Cerebellar cortex (tissue), 1 donor: ENCODE data around the gene MVP.
A peak's percentile ranks its signal among the peaks of the same experiment; 100 is the strongest.
"Not testable (repeated sequence)": the region's sequence is repeated elsewhere in the genome, so short reads cannot be mapped to it uniquely, and the experiment has no call there.

ENCODE experiments used
- DNase-seq: peaks from one replicate; pipeline ENCODE4 v3.0.0-alpha.2; 2015; ENCODE audit warnings: low spot score

MVP gene

DNA sequence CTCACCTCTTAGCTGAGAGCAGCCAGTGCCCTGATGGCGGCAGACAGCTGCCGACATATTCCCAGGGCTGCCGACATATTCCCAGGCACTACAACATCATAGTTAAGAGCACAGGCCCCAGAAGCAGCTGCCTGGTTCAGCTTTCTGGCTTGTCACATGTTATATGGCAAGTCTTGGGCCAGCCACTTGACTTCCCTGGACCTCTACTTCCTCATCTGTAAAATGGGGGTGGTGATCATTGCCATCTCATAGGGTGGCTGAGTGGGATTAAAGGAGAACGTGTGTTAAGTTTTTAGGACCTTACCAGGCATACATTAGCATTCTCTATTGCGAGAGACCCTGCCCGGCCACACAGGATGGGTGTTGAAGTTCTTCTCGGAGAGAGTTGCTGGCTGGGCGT, 23.7 kb downstream of the MVP start:
- no peak for DNase-seq

DNA sequence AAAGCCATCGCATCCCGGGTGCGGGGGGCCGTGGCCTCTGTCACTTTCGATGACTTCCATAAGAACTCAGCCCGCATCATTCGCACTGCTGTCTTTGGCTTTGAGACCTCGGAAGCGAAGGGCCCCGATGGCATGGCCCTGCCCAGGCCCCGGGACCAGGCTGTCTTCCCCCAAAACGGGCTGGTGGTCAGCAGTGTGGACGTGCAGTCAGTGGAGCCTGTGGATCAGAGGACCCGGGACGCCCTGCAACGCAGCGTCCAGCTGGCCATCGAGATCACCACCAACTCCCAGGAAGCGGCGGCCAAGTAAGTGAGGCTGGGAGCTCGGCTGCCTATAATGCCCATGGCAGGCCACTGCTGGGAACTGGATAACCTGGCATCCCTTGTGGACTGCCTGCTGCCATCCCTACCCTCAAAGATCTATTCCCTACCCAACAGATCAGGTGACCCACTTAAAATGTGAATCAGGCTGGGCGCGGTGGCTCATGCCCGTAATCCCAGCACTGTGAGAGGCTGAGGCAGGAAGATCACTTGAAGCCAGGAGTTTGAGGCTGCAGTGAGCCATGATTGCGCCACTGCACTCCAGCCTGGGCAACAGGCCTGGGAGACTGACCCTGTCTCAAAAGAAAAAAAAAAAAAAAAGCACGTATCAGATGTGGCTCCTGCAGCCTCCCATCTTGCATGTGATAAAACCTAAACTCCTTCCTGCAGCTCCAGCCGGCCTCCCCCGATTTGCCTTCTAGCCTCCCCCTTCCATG, 24.5 kb downstream of the MVP start:
- peak; percentile 57 for DNase-seq

DNA sequence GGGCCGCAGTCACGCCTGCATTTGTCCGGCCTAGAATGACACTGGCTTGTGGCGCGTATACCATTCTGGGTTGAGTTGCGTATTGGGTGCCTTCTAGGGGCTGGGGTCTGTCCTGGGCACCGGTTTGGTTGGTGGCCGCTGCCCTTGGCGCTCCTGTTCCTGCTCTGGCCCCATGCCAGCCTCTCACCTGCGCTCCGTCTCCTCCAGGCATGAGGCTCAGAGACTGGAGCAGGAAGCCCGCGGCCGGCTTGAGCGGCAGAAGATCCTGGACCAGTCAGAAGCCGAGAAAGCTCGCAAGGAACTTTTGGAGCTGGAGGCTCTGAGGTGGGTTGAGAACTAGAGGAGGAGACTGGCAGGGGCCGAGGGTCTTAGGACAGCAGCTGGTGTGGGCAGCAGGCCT, 25.4 kb downstream of the MVP start:
- no peak for DNase-seq

DNA sequence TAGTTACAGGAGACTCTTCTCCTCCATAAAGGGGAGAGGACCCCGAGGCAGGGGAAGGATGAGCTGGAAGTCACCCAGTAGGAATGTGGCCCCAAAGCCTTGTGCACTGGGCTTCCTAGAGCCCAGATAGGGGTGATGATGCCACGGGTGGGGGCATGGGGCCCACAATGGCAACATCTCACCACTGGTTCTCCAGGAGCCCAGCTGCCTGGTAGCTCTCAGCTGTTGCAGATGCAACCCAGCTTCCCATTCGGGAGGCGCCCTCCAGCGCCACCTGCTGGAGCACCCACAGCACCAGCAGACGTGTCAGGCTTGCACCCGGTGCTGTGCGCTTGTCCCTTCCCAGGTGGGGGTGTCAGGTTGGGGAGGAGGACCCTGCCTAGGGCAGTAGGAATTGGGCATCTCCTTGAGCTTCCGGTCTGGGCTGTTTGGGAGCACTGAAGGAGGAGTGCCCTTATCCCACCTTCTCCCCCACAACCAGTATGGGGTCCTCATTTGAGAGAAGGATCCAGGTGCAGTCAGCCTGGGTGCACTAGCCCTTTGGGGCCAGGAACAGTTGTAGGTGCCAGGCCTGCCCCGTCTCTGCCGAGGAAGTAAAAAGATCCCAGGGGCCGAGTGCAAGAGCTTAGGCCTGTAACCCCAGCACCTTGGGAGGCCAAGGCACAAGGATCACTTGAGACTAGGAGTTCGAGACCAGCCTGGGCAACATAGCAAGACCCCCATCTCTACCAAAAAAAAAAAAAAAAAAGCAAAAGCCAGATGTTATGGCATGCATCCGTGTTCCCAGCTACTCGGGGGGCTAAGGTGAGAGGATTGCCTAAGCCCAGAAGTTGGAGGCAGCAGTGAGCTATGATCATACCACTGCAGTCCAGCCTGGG, 28.4 kb downstream of the MVP start:
- DNase-seq = peak; percentile 58

DNA sequence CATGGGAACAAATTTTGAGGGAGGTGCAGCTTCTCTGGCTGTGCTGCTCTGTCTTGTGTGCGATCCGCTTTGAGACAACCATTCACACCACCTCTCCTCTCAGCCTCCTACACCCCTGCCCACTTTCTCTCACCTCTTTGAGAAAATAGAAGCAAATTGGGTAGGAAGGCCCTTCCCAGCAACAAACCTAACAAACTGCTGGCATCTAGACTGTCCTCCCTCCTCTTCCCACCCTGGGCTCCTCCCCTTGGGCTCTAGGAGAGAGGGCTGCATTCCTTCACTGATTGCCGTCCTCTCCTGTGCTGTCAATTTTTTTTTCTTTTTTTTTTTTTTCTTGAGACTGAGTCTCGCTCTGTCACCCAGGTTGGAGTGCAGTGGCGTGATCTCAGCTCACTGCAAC, 29.2 kb downstream of the MVP start:
- DNase-seq = no peak

DNA sequence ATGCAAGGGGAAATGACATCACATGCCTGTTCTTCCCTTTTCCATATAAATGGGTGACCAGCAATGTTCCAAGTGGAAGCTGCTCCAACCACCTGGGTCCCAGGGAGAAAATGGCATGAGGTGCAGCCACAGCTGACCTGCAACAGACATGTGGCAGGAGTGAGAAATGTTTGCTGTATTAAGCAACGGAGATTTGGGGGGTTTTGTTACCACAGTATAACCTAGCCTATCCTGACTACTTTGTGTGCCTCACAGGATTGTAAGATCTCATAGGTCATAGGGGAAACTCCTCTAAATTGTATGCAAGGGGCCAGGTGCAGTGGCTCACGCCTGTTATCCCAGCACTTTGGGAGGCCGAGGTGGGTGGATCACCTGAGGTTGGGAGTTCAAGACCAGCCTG, 30.7 kb downstream of the MVP start:
- DNase-seq = no peak

DNA sequence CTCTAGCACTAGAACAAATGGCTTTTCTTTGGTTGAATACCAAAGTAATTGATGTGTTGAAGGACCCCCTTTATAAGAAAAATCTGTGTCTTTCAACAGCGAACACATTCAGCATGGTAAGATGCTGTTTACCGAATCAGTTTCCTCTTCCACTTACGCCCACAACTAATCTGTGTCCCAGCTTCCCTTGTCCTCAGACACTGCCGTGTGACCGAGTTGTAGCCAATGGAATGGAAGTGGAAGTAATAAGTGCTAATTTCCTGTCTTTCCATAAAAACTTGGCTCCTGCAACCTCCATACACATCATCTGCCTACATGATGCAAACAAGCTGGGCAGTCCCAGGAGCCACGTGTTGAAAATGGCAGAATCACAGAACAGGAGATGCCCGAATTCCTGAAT, 32.4 kb downstream of the MVP start:
- DNase-seq = peak; percentile 94

DNA sequence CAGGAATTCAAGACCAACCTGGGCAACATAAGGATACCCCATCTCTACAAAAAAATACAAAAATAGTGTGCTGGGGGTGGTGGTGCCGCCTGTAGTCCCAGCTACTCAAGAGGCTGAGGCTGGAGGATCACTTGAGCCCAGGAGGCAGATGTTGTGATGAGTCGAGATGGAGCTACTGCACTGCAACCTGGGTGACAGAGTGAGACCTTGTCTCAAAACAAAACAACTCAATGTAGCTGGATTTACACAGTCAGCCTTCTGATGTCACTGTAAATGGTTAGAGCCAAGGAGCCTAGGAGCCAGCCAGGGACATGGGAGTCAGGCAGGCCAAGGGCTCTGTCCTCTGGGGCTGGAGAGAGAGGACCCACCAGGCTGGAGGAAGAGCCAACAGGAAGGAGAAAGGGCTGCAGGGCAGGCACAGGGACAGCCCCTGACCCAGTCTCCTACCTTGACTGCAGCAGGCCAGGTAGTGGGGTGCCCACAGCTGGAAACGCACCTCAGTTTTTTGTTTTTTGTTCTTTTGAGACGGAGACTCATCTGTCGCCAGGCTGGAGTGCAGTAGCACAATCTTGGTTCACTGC, 34.3 kb downstream of the MVP start:
- no peak for DNase-seq

DNA sequence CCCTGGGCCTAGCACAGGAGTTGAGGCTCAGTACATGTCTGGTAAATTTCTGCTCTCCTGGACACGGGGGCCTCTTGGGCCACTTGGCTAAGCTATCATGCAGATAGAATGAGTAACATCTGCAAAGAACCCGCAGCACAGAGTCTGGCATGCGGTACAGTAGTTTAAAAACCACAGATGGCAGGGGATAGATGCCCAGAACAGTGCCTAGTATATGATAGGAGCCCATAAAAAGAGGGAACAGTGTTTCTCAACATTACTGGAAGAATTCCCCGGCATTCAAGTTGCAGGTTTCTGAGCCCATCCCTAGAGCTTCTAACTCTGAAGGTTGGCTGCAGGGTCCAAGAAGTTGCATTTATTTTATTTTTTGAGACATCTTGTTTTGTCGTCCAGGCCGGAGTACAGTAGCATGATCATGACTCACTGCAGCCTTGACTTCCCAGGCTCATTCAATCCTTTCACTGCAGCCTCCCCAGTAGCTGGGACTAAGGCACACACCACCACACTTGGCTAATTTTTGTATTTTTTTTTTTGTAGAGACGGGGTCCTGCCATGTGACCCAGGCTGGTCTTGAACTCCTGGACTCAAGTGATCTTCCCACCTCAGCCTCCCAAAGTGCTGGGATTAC, 37.0 kb downstream of the MVP start:
- no peak for DNase-seq

DNA sequence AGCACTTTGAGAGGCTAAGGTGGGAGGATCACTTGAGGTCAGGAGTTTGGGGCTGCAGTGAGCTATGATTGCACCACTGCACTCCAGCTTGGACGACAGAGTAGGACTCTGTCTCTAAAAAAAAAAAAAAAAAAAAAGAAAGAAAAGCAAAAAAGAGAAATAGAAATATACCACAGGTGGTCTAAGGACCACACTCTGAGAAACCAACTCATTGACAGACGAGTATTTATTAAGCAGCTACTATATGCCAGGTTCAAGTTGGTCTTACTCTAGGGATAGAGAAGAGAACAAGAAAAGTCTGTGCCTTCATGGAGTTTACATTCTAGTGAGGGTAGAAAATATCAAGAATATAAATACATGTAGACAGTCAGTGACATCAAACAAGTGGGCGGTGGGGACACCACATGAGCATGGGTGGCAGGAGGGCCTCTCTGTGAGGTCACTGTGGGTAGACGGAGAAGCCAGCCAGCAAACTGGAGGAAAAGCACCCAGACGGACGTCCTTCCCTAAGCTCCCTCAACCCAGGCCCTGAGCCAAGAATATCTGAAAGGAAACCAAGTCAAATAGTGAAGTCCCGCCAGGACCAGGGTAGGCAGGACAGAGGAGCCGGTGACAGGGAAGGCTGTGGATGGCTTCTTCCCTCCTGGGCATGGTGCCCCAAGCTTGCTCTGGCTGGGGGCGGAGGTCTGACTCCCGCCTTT, 38.0 kb downstream of the MVP start:
- DNase-seq = no peak

DNA sequence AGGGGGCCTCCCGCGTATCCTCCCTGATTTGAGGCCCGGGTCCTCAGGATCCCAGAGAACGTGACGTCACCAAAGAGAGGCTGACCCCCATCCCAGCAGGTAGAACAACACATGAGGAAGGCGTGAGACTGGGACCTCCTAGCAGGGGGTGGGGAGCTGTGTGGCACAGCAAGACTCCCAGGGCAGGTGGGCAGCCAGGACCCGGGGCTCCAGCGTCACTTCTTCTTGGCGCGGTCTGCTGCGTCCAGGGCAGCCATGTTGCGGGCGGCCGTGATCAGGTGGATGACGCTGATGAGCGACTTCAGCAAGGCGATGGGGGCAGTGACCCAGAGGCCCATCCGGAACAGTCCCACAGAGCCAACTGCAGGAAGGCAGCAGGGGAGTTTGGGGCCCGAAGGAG, 38.7 kb downstream of the MVP start:
- DNase-seq = no peak

DNA sequence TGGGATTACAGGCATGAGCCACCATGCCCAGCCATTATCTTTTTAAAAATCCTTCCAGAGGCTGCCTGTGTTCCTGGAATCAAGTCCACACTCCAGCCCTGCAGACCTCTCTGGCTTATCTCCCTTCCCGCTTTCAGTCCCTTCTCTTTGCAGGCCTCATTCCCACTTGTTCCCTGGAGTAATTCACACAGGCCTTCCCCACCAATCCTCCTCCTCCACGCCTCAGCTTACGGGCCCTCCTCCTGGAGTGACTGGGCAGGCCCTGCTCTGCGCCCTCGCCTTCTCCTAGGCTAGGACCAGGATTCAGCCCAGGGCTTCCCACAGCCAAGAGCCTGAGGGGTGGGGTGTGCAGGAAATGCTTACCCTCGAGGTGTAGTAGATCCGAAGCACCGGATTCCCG, 40.0 kb downstream of the MVP start:
- no peak for DNase-seq

DNA sequence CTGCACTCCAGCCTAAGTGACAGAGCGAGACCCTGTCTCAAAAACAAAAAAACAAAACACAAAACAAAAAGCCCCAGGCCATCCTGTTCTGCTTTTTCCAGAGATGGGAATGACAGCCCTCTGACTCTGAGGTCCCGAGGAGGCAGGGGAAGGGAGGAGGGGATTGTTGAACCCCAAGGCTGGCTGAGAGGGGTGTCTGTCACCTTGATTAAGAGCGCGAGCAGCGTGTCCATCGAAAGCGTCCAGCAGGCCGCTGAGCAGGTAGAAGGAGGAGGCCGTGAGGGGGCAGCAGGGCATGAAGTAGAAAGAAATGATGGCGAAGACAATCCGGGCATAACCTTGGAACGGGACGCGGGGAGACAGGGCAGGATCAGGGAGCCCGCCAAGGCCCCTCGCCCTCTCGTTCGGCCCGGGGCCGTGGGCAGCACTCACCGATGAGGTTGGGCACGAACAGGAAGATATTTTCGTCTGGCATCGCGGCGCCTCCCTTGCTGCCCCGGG, 42.2 kb downstream of the MVP start:
- peak; percentile 68 for DNase-seq

DNA sequence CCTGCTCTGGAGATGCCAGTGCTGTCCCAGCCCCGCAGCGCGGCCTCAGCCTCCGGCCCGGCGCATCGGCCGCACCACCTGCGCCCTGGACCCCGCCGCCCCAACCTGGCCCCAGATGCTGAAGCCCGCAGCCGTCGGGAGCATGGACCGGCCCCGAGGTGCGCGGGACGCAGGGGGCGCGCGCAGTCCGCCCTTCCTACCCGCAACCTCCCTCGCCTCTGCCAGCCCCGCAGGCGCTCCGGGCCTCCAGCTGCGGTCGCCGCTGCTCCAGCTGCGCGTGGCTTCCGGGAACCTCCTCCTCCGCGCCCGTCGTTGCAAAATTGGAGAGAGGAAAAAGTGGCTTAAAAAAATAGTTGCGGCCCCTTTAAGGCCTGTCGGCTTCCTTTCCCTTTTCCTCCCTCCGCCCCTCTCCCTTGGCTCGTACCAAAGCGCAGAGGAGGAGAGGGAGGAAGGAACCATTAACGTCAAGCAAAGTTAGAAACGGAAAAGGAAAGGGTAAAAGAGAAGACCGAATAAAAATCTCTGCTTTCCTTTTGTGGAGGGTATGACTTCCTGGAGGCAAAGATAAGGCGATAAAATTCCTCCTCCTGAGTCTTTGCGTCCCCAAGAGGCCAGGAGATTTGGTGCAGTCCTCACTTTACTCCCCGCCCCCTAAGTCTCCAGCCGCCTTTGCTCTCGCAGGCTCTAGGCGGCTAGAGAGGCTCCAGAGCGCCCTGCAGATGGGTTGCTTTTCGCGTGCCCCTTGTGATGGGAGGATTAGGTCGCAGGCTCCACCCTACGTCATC, 42.8 kb downstream of the MVP start, which contains the start of gene CDIPT:
Gene CDIPT, minus strand, starts transcription at position 343 of the 785 bp plus-strand sequence. CDS start 369 bp downstream, outside the sequence.
- peak; percentile 99 for DNase-seq

DNA sequence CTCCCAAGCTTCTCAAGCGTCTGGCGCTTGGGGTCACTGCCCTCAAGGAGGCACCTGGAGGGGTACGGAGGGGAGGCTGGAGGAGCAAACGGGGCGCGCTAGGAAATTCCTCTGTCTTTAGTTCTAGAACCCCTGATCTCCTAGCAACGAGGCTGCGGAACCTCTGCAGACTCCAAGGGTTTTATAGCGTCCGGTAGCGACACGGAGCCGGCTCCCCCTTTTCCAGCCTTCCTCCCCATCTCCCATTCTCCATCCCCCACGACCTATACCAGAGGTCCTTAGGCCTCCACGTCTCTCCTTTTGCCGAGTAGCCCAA, 43.4 kb downstream of the MVP start:
- no peak for DNase-seq

DNA sequence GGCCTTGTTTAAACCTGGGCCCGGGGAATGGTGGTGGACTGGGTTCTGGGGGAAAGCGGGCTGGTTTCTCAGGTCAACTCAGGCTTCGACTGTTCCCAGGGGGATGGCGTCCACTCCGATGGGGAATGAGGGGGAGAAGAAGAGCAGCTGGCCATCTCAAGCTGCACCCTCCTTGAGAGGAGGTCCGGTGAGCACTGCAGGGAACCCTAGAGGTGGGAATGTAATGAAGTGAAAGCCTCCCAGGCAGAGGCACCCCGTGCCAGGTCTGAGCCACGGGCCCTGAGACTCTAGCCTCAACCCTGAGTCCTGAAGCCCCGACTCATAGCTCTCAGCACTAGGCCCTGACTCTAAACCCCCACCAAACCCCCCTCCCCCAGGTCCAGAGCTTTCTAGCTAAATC, 43.9 kb downstream of the MVP start:
- DNase-seq = no peak

DNA sequence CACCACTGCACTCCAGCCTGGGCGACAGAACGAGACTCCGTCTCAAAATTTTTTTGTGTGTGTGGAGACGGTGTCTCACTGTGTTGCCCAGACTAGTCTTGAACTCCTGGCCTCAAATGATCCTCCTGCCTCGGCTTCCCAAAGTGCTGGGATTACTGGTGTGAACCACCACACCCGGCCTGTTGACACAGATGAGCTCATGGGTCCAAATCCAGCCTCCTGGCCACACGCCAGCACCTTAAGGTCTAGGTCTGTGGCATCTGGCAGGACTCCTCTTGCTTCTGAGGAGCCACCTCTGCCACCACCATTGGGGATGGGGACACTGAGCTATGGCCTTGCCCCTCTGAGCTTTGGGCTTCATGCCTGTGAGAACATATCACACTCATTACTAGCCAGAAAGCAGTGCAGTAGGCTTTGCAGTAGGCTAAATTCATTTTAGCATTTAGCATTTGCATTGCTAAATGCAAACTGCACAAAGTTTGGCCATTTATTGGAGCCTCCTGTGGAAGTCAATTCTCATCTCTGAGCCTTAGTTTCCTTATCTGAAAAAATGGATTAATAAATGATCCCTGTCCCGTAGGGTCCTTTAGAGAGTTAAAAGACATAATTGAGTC, 48.2 kb downstream of the MVP start:
- DNase-seq = no peak

DNA sequence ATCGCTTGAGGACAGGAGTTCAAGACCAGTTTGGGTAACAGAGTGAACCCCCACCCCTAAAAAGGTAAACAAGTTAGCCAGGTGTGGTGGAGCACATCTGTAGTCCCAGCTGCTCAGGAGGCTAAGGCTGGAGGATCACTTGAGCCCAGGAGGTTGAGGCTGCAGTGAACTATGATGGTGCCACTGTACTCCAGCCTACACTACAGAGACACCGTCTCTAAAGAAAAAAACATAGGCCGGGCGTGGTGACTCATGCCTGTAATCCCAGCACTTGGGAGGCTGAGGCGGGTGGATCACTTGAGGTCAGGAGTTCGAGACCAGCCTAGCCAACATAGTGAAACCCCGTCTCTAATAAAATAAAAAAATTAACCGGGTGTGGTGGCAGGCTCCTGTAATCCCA, 48.8 kb downstream of the MVP start:
- DNase-seq = not testable (repeated sequence)

DNA sequence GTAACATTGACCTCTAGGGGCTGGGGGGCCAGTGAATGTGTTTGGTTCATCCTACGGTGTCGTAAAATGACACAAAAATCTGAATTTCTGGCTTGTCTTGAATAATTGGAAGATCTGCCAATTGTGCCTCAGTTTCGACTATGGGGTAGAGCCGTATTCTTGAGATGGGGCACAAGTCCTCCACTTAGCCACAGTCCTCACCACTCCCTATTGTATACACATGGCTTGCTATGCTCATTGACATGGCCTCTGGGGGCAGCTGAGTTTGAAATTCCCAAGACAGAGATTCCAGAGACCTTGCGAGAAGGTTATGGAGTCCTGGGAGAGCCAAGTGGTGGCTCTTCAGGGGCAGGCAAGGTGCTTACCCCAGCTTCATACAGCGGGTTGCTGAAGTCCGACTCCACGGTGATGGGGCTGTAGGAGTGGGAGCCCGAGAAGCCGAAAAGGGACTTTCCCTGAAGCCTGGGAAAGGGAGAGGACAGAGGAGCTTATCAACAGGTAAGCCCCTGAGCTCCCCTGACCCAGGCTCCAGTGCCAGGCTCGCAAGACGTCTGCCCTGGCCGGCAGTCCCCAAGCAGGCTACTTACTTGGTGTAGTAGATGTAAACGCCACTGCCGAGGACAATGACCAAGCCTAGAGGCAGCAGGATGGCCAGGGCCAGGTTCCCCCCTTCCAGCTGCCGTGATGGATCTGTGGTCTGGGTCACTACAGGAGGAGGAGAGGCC, 51.7 kb downstream of the MVP start:
- DNase-seq = no peak

DNA sequence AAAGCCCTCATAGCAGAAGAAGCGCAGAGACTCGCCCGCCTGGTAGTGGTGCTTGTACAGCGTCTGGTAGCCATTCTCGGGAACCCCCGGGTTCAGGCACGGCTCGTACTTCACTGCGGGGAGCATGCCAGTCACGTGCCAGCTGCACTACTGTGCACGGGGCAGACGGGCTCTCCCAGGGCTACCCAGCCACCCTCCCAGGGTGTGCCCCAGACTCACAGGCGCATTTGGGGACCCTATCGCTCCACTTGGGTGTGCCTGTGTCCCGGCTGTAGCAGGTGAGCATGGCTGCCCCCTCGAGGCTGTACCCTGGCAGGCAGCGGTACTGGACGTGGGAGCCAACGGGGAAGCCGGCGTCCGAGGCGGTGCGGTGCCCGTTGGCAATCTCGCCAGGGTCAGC, 53.1 kb downstream of the MVP start:
- DNase-seq = no peak
